Left ventricle myocardium inferior (tissue), 1 donor: ENCODE results near the gene PPP1R1C. TPM values are rescaled to one million over a fixed set of nuclear protein-coding genes. Genes with fewer than 3 reads are reported as not detected.

Experiments used
- DNase-seq: peaks from one replicate; pipeline ENCODE4 v3.0.0-alpha.2; 2020
- H3K27ac ChIP-seq: fragments of 200-600 bp; replicated peaks from 2 replicates; pipeline ENCODE4 v1.8.0; 2021
- H3K27me3 ChIP-seq: fragments of 200-600 bp; 2 replicates; pipeline ENCODE4 v1.8.0; 2021; ENCODE audit warnings: low read depth
- H3K36me3 ChIP-seq: fragments of 200-600 bp; 2 replicates; pipeline ENCODE4 v1.8.0; 2021
- H3K4me1 ChIP-seq: fragments of 200-600 bp; 2 replicates; pipeline ENCODE4 v1.8.0; 2021
- H3K4me3 ChIP-seq: fragments of 200-600 bp; 2 replicates; pipeline ENCODE4 v1.8.0; 2021; ENCODE audit warnings: mild to moderate bottlenecking, moderate library complexity
- H3K9me3 ChIP-seq: fragments of 200-600 bp; replicated peaks from 2 replicates; pipeline ENCODE4 v1.8.0; 2021
- intact Hi-C: fragments of 100-400 bp; cut with micrococcal nuclease; formaldehyde crosslinking; loops from one replicate; pipeline ENCODE4 v1.11.0; 2022
- total RNA-seq: library from RNA; stranded (reverse); fragmentation: NEBNext Ultra II Directional; extraction: Animal tissue kit (Norgen Biotek cat#: 25700); gene quantifications from one replicate; pipeline ENCODE4 v1.2.1, GENCODE V29; 2021
- TF ChIP-seq, protein P1 (sequence below): fragments of 200-600 bp; IDR thresholded peaks from 2 replicates; pipeline ENCODE4 v1.8.0; 2021; ENCODE audit warnings: antibody characterized with exemption, mild to moderate bottlenecking, borderline replicate concordance
- donor health status: DM: no; HTN: yes; CAD: no; lungs with severe emphysema.

PPP1R1C gene
- total RNA-seq, 1 donor from 2014 or later = 33.1 TPM

DNA sequence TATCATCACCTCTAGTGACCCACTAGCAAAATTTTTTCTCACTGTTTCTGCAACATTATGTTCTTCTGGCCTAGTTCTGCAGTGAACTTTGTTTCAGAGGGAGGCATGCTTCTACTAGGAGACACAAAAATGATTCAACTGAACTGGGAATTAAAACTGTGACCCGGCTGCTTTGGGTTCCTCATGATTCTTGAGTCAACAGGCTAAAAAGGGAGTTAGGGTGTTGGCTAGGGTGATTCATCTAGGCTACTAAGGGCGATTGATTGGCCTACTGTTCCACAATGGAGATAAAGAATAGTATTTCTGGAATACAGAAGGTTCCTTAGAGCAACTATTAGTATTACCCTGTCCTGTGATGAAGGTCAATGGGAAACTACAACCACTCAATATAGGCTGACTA lies 179.5 kb downstream of the PPP1R1C start:
- Histone ChIP-seq H3K27me3 (no peaks in the 10 kb centered on the region), H3K4me1 (no peaks in the 10 kb centered on the region), H3K9me3 (no peaks in the 10 kb centered on the region), H3K4me3 (no peak overlapping the region), H3K36me3 (no peaks in the 10 kb centered on the region), H3K27ac (no peak overlapping the region)
- no peak for DNase-seq
- intact Hi-C loops = no loop called here
- TF ChIP-seq, protein P1, sequence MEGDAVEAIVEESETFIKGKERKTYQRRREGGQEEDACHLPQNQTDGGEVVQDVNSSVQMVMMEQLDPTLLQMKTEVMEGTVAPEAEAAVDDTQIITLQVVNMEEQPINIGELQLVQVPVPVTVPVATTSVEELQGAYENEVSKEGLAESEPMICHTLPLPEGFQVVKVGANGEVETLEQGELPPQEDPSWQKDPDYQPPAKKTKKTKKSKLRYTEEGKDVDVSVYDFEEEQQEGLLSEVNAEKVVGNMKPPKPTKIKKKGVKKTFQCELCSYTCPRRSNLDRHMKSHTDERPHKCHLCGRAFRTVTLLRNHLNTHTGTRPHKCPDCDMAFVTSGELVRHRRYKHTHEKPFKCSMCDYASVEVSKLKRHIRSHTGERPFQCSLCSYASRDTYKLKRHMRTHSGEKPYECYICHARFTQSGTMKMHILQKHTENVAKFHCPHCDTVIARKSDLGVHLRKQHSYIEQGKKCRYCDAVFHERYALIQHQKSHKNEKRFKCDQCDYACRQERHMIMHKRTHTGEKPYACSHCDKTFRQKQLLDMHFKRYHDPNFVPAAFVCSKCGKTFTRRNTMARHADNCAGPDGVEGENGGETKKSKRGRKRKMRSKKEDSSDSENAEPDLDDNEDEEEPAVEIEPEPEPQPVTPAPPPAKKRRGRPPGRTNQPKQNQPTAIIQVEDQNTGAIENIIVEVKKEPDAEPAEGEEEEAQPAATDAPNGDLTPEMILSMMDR = no peak

DNA sequence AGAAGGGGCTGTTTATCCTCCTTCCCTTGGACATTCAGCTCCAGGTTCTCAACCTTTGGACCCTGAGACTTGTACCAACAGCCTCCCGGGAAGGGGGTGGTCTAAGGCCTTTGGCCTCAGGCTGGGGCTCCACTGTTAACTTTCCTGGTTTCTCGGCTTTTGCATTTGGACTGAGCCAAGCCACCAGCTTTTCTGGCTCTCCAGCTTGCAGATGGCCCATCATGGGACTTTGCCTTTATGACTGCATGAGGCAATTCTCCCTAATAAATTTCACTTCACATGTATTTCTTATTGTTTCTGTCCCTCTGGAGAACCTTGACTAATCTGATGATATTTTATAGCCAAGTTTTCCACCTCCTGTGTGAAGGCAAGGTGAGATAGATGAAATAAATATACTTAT lies 180.8 kb downstream of the PPP1R1C start:
- no peaks in the 10 kb centered on the region for H3K27me3 ChIP-seq
- H3K9me3 ChIP-seq = no peaks in the 10 kb centered on the region
- TF ChIP-seq, protein P1 = no peak
- intact Hi-C loops = no loop called here
- H3K4me1 ChIP-seq = no peaks in the 10 kb centered on the region
- DNase-seq = no peak
- H3K36me3 ChIP-seq = no peaks in the 10 kb centered on the region
- no peak overlapping the region for H3K4me3 ChIP-seq
- H3K27ac ChIP-seq = no peak overlapping the region

- H3K36me3 ChIP-seq = no peaks in the 10 kb centered on the region
- TF ChIP-seq, protein P1 = no peak
- intact Hi-C loops = no loop called here
- H3K4me3 ChIP-seq = no peak overlapping the region
- H3K4me1 ChIP-seq = no peaks in the 10 kb centered on the region
- H3K27me3 ChIP-seq = no peaks in the 10 kb centered on the region
- no peaks in the 10 kb centered on the region for H3K9me3 ChIP-seq
- H3K27ac ChIP-seq = no peak overlapping the region
- no peak for DNase-seq
Measured at GRCh38 chr2:182166841-182167240, 181.2 kb downstream of the PPP1R1C start.

Other genes starting within 250 kb of the PPP1R1C start
- 76.0 TPM for gene ITPRID2, start 94.1 kb upstream of the PPP1R1C start, total RNA-seq